Tongue (tissue), 2 donors: Measurements from ENCODE around the gene SEMA3E. TPM values are rescaled to one million over a fixed set of nuclear protein-coding genes. Genes with fewer than 3 reads are reported as not detected.

Experiments used
- DNase-seq: peaks from one replicate; pipeline ENCODE4 v3.0.0-alpha.2; 2015
- total RNA-seq: library from RNA; depleted of rRNA; stranded (reverse); fragments of >200 nt; gene quantifications from one replicate; pipeline ENCODE4 v1.2.3, GENCODE V29; 2014

The SEMA3E gene
- total RNA-seq, 1 donor from 2014 or later = 3.1 TPM

- no peak for DNase-seq
Measured at GRCh38 chr7:83640731-83641537, 8.0 kb downstream of the SEMA3E start.

GRCh38 chr7:83640240-83640639 is 8.7 kb downstream of the SEMA3E start:
- DNase-seq = no peak

GRCh38 chr7:83633516-83633915 is 15.4 kb downstream of the SEMA3E start:
- DNase-seq = peak; percentile 28

GRCh38 chr7:83629117-83629880 is 19.6 kb downstream of the SEMA3E start:
- no peak for DNase-seq

GRCh38 chr7:83617858-83618257 is 31.1 kb downstream of the SEMA3E start:
- no peak for DNase-seq

- DNase-seq = no peak
Measured at GRCh38 chr7:83614112-83614511, 34.8 kb downstream of the SEMA3E start.

GRCh38 chr7:83613232-83613631 is 35.7 kb downstream of the SEMA3E start:
- no peak for DNase-seq

- no peak for DNase-seq
Measured at GRCh38 chr7:83611776-83612175, 37.2 kb downstream of the SEMA3E start.

- no peak for DNase-seq
Measured at GRCh38 chr7:83610649-83611304, 38.2 kb downstream of the SEMA3E start.

GRCh38 chr7:83608716-83609115 is 40.2 kb downstream of the SEMA3E start:
- no peak for DNase-seq

GRCh38 chr7:83603649-83604048 is 45.3 kb downstream of the SEMA3E start:
- no peak for DNase-seq

GRCh38 chr7:83599131-83599530 is 49.8 kb downstream of the SEMA3E start:
- no peak for DNase-seq

GRCh38 chr7:83593921-83594475 is 54.9 kb downstream of the SEMA3E start:
- DNase-seq = no peak

- DNase-seq = no peak
Measured at GRCh38 chr7:83588602-83589240, 60.2 kb downstream of the SEMA3E start.

- peak; percentile 7 for DNase-seq
Measured at GRCh38 chr7:83586281-83586680, 62.7 kb downstream of the SEMA3E start.

- DNase-seq = no peak
Measured at GRCh38 chr7:83581667-83582435, 67.1 kb downstream of the SEMA3E start.

- no peak for DNase-seq
Measured at GRCh38 chr7:83579740-83580139, 69.2 kb downstream of the SEMA3E start.

GRCh38 chr7:83575436-83575835 is 73.5 kb downstream of the SEMA3E start:
- no peak for DNase-seq

- no peak for DNase-seq
Measured at GRCh38 chr7:83574616-83575015, 74.3 kb downstream of the SEMA3E start.

GRCh38 chr7:83562960-83563359 is 86.0 kb downstream of the SEMA3E start:
- DNase-seq = no peak

GRCh38 chr7:83562289-83562688 is 86.7 kb downstream of the SEMA3E start:
- DNase-seq = no peak
